ENCODE measurements around the gene GAB2.

The GAB2 gene

DNA sequence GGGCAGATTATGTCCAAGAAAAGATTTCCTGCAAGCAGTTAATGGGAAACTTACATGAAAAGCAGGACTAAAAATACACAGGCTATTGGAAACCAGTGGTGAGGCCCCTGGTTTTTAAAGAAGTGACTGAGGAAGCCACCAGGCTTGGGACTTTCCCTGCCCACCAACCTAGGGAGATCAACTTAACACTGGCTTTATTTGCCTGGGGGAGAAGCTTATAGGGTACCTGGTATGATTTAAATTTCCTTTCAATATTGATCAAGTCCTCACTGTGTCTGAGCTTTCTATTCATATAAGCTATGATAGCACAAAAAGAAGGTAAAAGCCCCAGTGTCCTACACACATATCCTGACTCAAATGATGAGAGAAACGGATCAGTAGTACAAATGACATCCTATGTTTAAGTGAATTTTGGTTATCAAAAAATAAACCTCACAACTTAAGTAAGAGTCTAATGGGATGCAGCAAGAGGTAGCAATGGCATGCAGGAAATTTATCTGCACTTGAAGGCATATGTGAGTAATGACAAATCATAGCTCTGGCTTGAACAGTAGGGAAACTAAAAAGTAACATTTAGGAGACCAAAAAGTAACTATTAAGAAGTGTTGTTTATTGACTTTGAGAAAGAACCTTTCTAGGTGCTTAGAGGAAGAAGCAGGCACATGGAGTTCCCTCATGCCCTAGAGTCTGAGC lies 85.3 kb downstream of the GAB2 start:
- no peak for DNase-seq (ENCODE audit: low spot score)
- Histone ChIP-seq H3K27ac (no peak overlapping the region), H3K4me3 (no peak overlapping the region)
- TF ChIP-seq, protein P1, sequence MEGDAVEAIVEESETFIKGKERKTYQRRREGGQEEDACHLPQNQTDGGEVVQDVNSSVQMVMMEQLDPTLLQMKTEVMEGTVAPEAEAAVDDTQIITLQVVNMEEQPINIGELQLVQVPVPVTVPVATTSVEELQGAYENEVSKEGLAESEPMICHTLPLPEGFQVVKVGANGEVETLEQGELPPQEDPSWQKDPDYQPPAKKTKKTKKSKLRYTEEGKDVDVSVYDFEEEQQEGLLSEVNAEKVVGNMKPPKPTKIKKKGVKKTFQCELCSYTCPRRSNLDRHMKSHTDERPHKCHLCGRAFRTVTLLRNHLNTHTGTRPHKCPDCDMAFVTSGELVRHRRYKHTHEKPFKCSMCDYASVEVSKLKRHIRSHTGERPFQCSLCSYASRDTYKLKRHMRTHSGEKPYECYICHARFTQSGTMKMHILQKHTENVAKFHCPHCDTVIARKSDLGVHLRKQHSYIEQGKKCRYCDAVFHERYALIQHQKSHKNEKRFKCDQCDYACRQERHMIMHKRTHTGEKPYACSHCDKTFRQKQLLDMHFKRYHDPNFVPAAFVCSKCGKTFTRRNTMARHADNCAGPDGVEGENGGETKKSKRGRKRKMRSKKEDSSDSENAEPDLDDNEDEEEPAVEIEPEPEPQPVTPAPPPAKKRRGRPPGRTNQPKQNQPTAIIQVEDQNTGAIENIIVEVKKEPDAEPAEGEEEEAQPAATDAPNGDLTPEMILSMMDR (IDR thresholded peaks at IDR 0.05): no peak

DNA sequence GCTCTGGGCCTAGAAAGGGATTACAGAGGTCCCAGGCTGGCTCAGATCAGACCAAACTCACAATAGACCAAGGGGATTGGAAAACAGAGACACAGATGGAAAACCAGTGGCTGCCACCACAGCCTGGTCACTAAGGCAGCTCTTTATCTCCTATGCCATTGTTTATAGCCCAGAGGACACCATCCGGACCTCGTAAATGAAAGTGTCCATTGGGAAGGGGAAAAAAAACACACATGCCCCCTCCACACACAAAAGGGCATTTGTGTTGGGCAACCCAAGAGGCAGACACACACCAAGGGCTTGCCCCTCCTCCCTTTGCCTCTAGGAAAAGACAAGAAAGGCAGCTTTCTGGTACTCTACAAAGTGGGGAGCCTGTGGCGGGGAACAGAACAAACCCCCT lies 85.9 kb downstream of the GAB2 start:
- DNase-seq (ENCODE audit: low spot score): no peak

DNA sequence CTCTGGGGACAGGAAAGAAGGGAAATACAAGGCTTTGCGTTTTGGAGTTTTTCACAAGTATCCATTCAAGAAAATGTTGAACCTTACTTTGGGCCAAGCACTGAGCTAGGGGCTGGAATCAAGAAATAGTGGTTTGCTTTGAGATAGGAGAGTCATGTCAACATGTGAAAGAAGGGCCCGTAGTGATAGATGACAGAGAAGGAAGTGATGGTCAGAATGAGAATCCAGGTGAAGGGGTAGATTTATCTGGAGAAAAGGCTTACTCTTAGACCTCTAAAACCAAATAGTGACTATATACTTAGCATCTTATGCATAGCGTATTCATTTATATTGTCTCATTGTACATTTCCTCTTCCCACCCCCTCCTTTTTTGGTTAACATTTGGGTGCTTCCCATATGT lies 87.3 kb downstream of the GAB2 start:
- TF ChIP-seq, protein P1 (IDR thresholded peaks at IDR 0.05): no peak
- no peak overlapping the region for H3K27ac ChIP-seq
- no peak overlapping the region for H3K4me3 ChIP-seq
- DNase-seq (ENCODE audit: low spot score): no peak

More for the DNA sequence above, 85.9 kb downstream of the GAB2 start:
- H3K27ac ChIP-seq: no peak overlapping the region
- TF ChIP-seq, protein P1 (IDR thresholded peaks at IDR 0.05): no peak
- H3K4me3 ChIP-seq: no peak overlapping the region

- TF ChIP-seq, protein P1 (IDR thresholded peaks at IDR 0.05): no peak
- no peak for DNase-seq (ENCODE audit: low spot score)
- no peak overlapping the region for H3K4me3 ChIP-seq
- no peak overlapping the region for H3K27ac ChIP-seq
These were observed 89.7 kb downstream of the GAB2 start for GRCh38 chr11:78327945-78328344.

DNA sequence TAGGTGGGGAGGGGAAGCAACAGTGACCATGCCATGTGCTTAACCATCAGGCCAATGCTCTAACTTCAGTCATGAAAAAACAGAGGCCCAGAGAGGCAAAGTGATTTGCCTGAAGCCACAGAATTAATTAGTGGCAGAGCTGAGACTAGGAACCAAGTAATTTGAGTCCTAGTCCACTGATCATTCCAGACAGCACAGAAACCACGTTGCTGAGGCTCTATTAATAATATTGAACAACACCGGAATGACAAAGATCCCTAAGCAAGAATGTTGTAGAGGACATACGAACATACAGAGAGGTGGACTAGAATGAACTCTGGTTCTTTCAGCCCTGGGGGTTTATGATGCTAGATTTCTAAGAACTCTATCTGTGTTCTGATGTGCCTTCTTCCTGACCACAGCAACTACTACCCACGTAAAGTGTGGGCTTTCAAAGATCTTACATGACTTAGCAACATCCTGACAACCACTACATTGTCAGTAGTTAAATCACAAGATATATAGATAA lies 92.3 kb downstream of the GAB2 start:
- TF ChIP-seq, protein P1 (IDR thresholded peaks at IDR 0.05): no peak
- Histone ChIP-seq H3K4me3 (no peak overlapping the region), H3K27ac (no peak overlapping the region)
- no peak for DNase-seq (ENCODE audit: low spot score)

- H3K27ac ChIP-seq: no peak overlapping the region
These were observed 94.3 kb downstream of the GAB2 start for GRCh38 chr11:78323363-78323762.

More at GRCh38 chr11:78323363-78323762, 94.3 kb downstream of the GAB2 start:
- no peak for DNase-seq (ENCODE audit: low spot score)
- H3K4me3 ChIP-seq: no peak overlapping the region
- TF ChIP-seq, protein P1 (IDR thresholded peaks at IDR 0.05): no peak

Measured in coronary artery (tissue), 2 donors.